Measurements from ENCODE around the gene DOC2A. TPM values are rescaled to one million over a fixed set of nuclear protein-coding genes. Genes with fewer than 3 reads are reported as not detected.

DOC2A gene
- total RNA-seq, 1 experiment from 2014 or later = 3.2 TPM

GRCh38 chr16:29992344-29992967 lies 18.4 kb downstream of the DOC2A start:
- intact Hi-C loops (cut with micrococcal nuclease; ENCODE audit: unreplicated experiment) = no loop called here
- CTCF ChIA-PET = no interaction called here

GRCh38 chr16:29991571-29991904 lies 19.3 kb downstream of the DOC2A start:
- Histone ChIP-seq H3K27me3 (replicated peaks; ENCODE audit: insufficient read depth, low read depth, low read length, poor library complexity) (no peaks in the 10 kb centered on the region), H3K9me3 (ENCODE audit: low read depth, low read length, poor library complexity, severe bottlenecking) (no peaks in the 10 kb centered on the region), H3K27ac (ENCODE audit: low read depth, low read length, poor library complexity, severe bottlenecking) (no peak overlapping the region), H3K4me3 (ENCODE audit: low read depth, low read length, poor library complexity, severe bottlenecking) (no peak overlapping the region), H3K36me3 (ENCODE audit: insufficient read depth, low read length, poor library complexity, severe bottlenecking) (peaks cover 48% of the 10 kb centered on the region), H3K4me1 (ENCODE audit: insufficient read depth, low read length, poor library complexity, severe bottlenecking) (peaks cover 11% of the 10 kb centered on the region)
- DNase-seq (ENCODE audit: low spot score) = no peak
- no TSS peak for BruUV-seq (replicated peaks)
- TF ChIP-seq, protein P1, sequence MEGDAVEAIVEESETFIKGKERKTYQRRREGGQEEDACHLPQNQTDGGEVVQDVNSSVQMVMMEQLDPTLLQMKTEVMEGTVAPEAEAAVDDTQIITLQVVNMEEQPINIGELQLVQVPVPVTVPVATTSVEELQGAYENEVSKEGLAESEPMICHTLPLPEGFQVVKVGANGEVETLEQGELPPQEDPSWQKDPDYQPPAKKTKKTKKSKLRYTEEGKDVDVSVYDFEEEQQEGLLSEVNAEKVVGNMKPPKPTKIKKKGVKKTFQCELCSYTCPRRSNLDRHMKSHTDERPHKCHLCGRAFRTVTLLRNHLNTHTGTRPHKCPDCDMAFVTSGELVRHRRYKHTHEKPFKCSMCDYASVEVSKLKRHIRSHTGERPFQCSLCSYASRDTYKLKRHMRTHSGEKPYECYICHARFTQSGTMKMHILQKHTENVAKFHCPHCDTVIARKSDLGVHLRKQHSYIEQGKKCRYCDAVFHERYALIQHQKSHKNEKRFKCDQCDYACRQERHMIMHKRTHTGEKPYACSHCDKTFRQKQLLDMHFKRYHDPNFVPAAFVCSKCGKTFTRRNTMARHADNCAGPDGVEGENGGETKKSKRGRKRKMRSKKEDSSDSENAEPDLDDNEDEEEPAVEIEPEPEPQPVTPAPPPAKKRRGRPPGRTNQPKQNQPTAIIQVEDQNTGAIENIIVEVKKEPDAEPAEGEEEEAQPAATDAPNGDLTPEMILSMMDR (conservative IDR thresholded peaks at IDR 0.05; ENCODE audit: low read depth, low read length) = no peak
- TF ChIP-seq EZH2 (IDR thresholded peaks at IDR 0.05; ENCODE audit: borderline replicate concordance, low read depth, low read length, poor library complexity, severe bottlenecking) = no peak
- CTCF ChIA-PET = no interaction called here
- intact Hi-C loops (cut with micrococcal nuclease; ENCODE audit: unreplicated experiment) = no loop called here
- POLR2A ChIA-PET (ENCODE audit: low non-redundant PET) = no interaction called here

More at GRCh38 chr16:29992344-29992967, 18.4 kb downstream of the DOC2A start:
- no peak overlapping the region for H3K27ac ChIP-seq (ENCODE audit: low read depth, low read length, poor library complexity, severe bottlenecking)
- no peaks in the 10 kb centered on the region for H3K27me3 ChIP-seq (replicated peaks; ENCODE audit: insufficient read depth, low read depth, low read length, poor library complexity)
- no peaks in the 10 kb centered on the region for H3K9me3 ChIP-seq (ENCODE audit: low read depth, low read length, poor library complexity, severe bottlenecking)
- no peak for DNase-seq (ENCODE audit: low spot score)
- no peak overlapping the region for H3K4me3 ChIP-seq (ENCODE audit: low read depth, low read length, poor library complexity, severe bottlenecking)
- H3K4me1 ChIP-seq (ENCODE audit: insufficient read depth, low read length, poor library complexity, severe bottlenecking) = peaks cover 16% of the 10 kb centered on the region
- no peak for TF ChIP-seq EZH2 (IDR thresholded peaks at IDR 0.05; ENCODE audit: borderline replicate concordance, low read depth, low read length, poor library complexity, severe bottlenecking)
- TF ChIP-seq, protein P1 (conservative IDR thresholded peaks at IDR 0.05; ENCODE audit: low read depth, low read length) = no peak
- no TSS peak for BruUV-seq (replicated peaks)
- peaks cover 47% of the 10 kb centered on the region for H3K36me3 ChIP-seq (ENCODE audit: insufficient read depth, low read length, poor library complexity, severe bottlenecking)
- POLR2A ChIA-PET (ENCODE audit: low non-redundant PET) = no interaction called here

GRCh38 chr16:29990883-29991570 lies 19.8 kb downstream of the DOC2A start:
- intact Hi-C loops (cut with micrococcal nuclease; ENCODE audit: unreplicated experiment) = no loop called here
- Histone ChIP-seq H3K27ac (ENCODE audit: low read depth, low read length, poor library complexity, severe bottlenecking) (no peak overlapping the region), H3K36me3 (ENCODE audit: insufficient read depth, low read length, poor library complexity, severe bottlenecking) (peaks cover 53% of the 10 kb centered on the region), H3K9me3 (ENCODE audit: low read depth, low read length, poor library complexity, severe bottlenecking) (no peaks in the 10 kb centered on the region), H3K4me1 (ENCODE audit: insufficient read depth, low read length, poor library complexity, severe bottlenecking) (peaks cover 11% of the 10 kb centered on the region), H3K4me3 (ENCODE audit: low read depth, low read length, poor library complexity, severe bottlenecking) (no peak overlapping the region), H3K27me3 (replicated peaks; ENCODE audit: insufficient read depth, low read depth, low read length, poor library complexity) (no peaks in the 10 kb centered on the region)
- DNase-seq (ENCODE audit: low spot score) = no peak
- ChIA-PET CTCF (no interaction called here), POLR2A (ENCODE audit: low non-redundant PET) (no interaction called here)
- BruUV-seq (replicated peaks) = no TSS peak
- TF ChIP-seq, protein P1 (conservative IDR thresholded peaks at IDR 0.05; ENCODE audit: low read depth, low read length) = no peak
- TF ChIP-seq EZH2 (IDR thresholded peaks at IDR 0.05; ENCODE audit: borderline replicate concordance, low read depth, low read length, poor library complexity, severe bottlenecking) = no peak

All from A673 (cell line).